ENCODE measurements around the gene DACH1. TPM values are rescaled to one million over a fixed set of nuclear protein-coding genes. Genes with fewer than 3 reads are reported as not detected.

Gene DACH1
- total RNA-seq, 4 donors from 2014 or later: 1.5 to 17.3 (median 3.3) TPM

GRCh38 chr13:71758828-71759227 lies 108.2 kb downstream of the DACH1 start:
- Histone ChIP-seq H3K4me3 (no peak overlapping the region), H3K9me3 (no peaks in the 10 kb centered on the region), H3K27me3 (no peaks in the 10 kb centered on the region), H3K4me1 (peaks cover 0 to 11% (median 1%) of the 10 kb centered on the region in 4 donors), H3K36me3 (no peaks in the 10 kb centered on the region), H3K27ac (no peak overlapping the region)
- TF ChIP-seq CTCF (IDR thresholded peaks at IDR 0.05) (no peak), EP300 (IDR thresholded peaks at IDR 0.05; ENCODE audit: low read depth) (no peak), POLR2AphosphoS5 (IDR thresholded peaks at IDR 0.05) (no peak), POLR2A (IDR thresholded peaks at IDR 0.05) (no peak)
- in situ Hi-C loops (cut with MboI; ENCODE audit: low pct_ligation_motif_present in 1 of 4, low pct_unique_long_range_greater_than_20kb in 1 of 4, low sequenced_read_pairs in 3 of 4): no loop called here
- 35 to 48% methylated on average over 2 of the region's 2 CpGs for WGBS, 2 donors (ENCODE audit: low coverage in 1 of 2)
- intact Hi-C loops (cut with DNase I; ENCODE audit: low total_unique reads): no loop called here
- DNase-seq: no peak

GRCh38 chr13:71754407-71754974 lies 112.5 kb downstream of the DACH1 start:
- Histone ChIP-seq H3K4me3 (no peak overlapping the region), H3K9me3 (no peaks in the 10 kb centered on the region), H3K36me3 (no peaks in the 10 kb centered on the region), H3K27me3 (no peaks in the 10 kb centered on the region), H3K4me1 (peaks cover 0 to 7% (median 0%) of the 10 kb centered on the region in 4 donors), H3K27ac (no peak overlapping the region)
- TF ChIP-seq CTCF (IDR thresholded peaks at IDR 0.05): no peak
- no peak for TF ChIP-seq POLR2AphosphoS5 (IDR thresholded peaks at IDR 0.05)
- TF ChIP-seq EP300 (IDR thresholded peaks at IDR 0.05; ENCODE audit: low read depth): no peak
- no peak for TF ChIP-seq POLR2A (IDR thresholded peaks at IDR 0.05)
- intact Hi-C loops (cut with DNase I; ENCODE audit: low total_unique reads) (no loop called here), in situ Hi-C loops (cut with MboI; ENCODE audit: low pct_ligation_motif_present in 1 of 4, low pct_unique_long_range_greater_than_20kb in 1 of 4, low sequenced_read_pairs in 3 of 4) (no loop called here)
- no peak for DNase-seq
- WGBS, 2 donors (ENCODE audit: low coverage in 1 of 2): 77 to 85% methylated on average over 7 of the region's 7 CpGs

GRCh38 chr13:71752775-71753513 lies 114.1 kb downstream of the DACH1 start:
- H3K4me1 ChIP-seq: no peaks in the 10 kb centered on the region
- TF ChIP-seq POLR2A (IDR thresholded peaks at IDR 0.05) (no peak), POLR2AphosphoS5 (IDR thresholded peaks at IDR 0.05) (no peak), EP300 (IDR thresholded peaks at IDR 0.05; ENCODE audit: low read depth) (no peak), CTCF (IDR thresholded peaks at IDR 0.05) (no peak)
- no peaks in the 10 kb centered on the region for H3K36me3 ChIP-seq
- intact Hi-C loops (cut with DNase I; ENCODE audit: low total_unique reads): no loop called here
- WGBS, 2 donors (ENCODE audit: low coverage in 1 of 2): 74 to 83% methylated on average over 4 of the region's 4 CpGs
- in situ Hi-C loops (cut with MboI; ENCODE audit: low pct_ligation_motif_present in 1 of 4, low pct_unique_long_range_greater_than_20kb in 1 of 4, low sequenced_read_pairs in 3 of 4): no loop called here
- DNase-seq: no peak
- no peak overlapping the region for H3K4me3 ChIP-seq
- no peaks in the 10 kb centered on the region for H3K9me3 ChIP-seq
- no peak overlapping the region for H3K27ac ChIP-seq
- no peaks in the 10 kb centered on the region for H3K27me3 ChIP-seq

GRCh38 chr13:71751073-71751472 lies 115.9 kb downstream of the DACH1 start:
- no peaks in the 10 kb centered on the region for H3K36me3 ChIP-seq
- in situ Hi-C loops (cut with MboI; ENCODE audit: low pct_ligation_motif_present in 1 of 4, low pct_unique_long_range_greater_than_20kb in 1 of 4, low sequenced_read_pairs in 3 of 4): no loop called here
- intact Hi-C loops (cut with DNase I; ENCODE audit: low total_unique reads): no loop called here

More at GRCh38 chr13:71751073-71751472, 115.9 kb downstream of the DACH1 start:
- Histone ChIP-seq H3K4me1 (no peaks in the 10 kb centered on the region), H3K4me3 (no peak overlapping the region), H3K27ac (no peak overlapping the region), H3K9me3 (no peaks in the 10 kb centered on the region), H3K27me3 (no peaks in the 10 kb centered on the region)
- WGBS, 2 donors (ENCODE audit: low coverage in 1 of 2): 61 to 79% methylated on average over 1 of the region's 1 CpG
- TF ChIP-seq EP300 (IDR thresholded peaks at IDR 0.05; ENCODE audit: low read depth) (no peak), CTCF (IDR thresholded peaks at IDR 0.05) (no peak), POLR2AphosphoS5 (IDR thresholded peaks at IDR 0.05) (no peak), POLR2A (IDR thresholded peaks at IDR 0.05) (no peak)
- DNase-seq: no peak
